SK-N-SH (cell line): ENCODE results near the gene ANO9. TPM values are rescaled to one million over a fixed set of nuclear protein-coding genes. Genes with fewer than 3 reads are reported as not detected.

Experiments
- CTCF ChIA-PET: fragments of 300-600, 350-600 bp; formaldehyde crosslinking; extraction: SDS; loops from one replicate; lab custom pipeline; 2021; lab: Yijun Ruan, JAX
- POLR2A ChIA-PET: fragments of 350-600 bp; sonication (Branson Sonifier 250); formaldehyde crosslinking; extraction: SDS; loops from one replicate; lab custom pipeline; 2020; ENCODE audit warnings: antibody characterized with exemption, inconsistent platforms; lab: Yijun Ruan, JAX
- DNase-seq: peaks from one replicate; pipeline ENCODE4 v3.0.0; 2012
- H2AFZ ChIP-seq: fragments of 200-600 bp; sonication (generic); 2 replicates; pipeline ENCODE4 v1.8.1; 2016; ENCODE audit warnings: antibody characterized with exemption, mild to moderate bottlenecking, low read depth
- H3F3A ChIP-seq: fragments of 200-600 bp; sonication (generic); replicated peaks from 2 replicates; pipeline ENCODE3; 2016; ENCODE audit warnings: antibody characterized with exemption, mild to moderate bottlenecking; ENCODE audit not compliant: insufficient read depth
- H3K27ac ChIP-seq, 2 experiments: fragments of 200-500 bp in 1 of 2; fragments of 200-600 bp in 1 of 2; sonication (Bioruptor generic) in 1 of 2; sonication (generic), shearing (Covaris generic) in 1 of 2; 2 replicates each; pipeline versions ENCODE4 v1.5.1 to v1.6.1; 2014 to 2016; ENCODE audit warnings: low read depth in 2 of 2, inconsistent platforms in 1 of 2, low read length in 1 of 2, mild to moderate bottlenecking in 1 of 2, mixed read lengths in 1 of 2
- H3K27me3 ChIP-seq: fragments of 200-600 bp; sonication (generic), shearing (Covaris generic); 2 replicates; pipeline ENCODE4 v1.6.1; 2016; ENCODE audit warnings: mixed run types; ENCODE audit not compliant: insufficient read depth
- H3K36me3 ChIP-seq, 2 experiments: fragments of 200-500 bp in 1 of 2; fragments of 200-600 bp in 1 of 2; sonication (Bioruptor generic) in 1 of 2; sonication (generic) in 1 of 2; replicated peaks in 1 of 2; 2 replicates each; pipeline versions ENCODE3 to v1.5.1; 2014 to 2016; ENCODE audit warnings: low read length in 1 of 2, mild to moderate bottlenecking in 1 of 2; ENCODE audit not compliant: insufficient read depth in 2 of 2, control insufficient read depth in 1 of 2
- H3K4me1 ChIP-seq, 2 experiments: fragments of 200-500 bp in 1 of 2; fragments of 200-600 bp in 1 of 2; sonication (Bioruptor generic) in 1 of 2; sonication (generic), shearing (Covaris generic) in 1 of 2; 2 replicates each; pipeline versions ENCODE4 v1.5.1 to v1.6.1; 2014 to 2016; ENCODE audit warnings: low read depth in 1 of 2, low read length in 1 of 2, mixed run types in 1 of 2; ENCODE audit not compliant: insufficient read depth in 2 of 2, control insufficient read depth in 1 of 2
- H3K4me2 ChIP-seq: fragments of 200-600 bp; sonication (generic), shearing (Covaris generic); 2 replicates; pipeline ENCODE4 v1.6.1; 2017; ENCODE audit warnings: mixed run types
- H3K4me3 ChIP-seq, 2 experiments: fragments of 200-500 bp in 1 of 2; fragments of 200-600 bp in 1 of 2; sonication (Bioruptor generic) in 1 of 2; sonication (generic), shearing (Covaris generic) in 1 of 2; 2 replicates each; pipeline versions ENCODE4 v1.5.1 to v1.8.1; 2014 to 2016; ENCODE audit warnings: low read depth in 2 of 2, inconsistent platforms in 1 of 2, low read length in 1 of 2, mild to moderate bottlenecking in 1 of 2, mixed read lengths in 1 of 2, moderate library complexity in 1 of 2
- H3K79me2 ChIP-seq: fragments of 200-600 bp; sonication (generic); 2 replicates; pipeline ENCODE4 v1.8.1; 2017; ENCODE audit warnings: mild to moderate bottlenecking; ENCODE audit not compliant: insufficient read depth
- H3K9ac ChIP-seq: fragments of 200-600 bp; sonication (generic); 2 replicates; pipeline ENCODE4 v1.6.1; 2017; ENCODE audit warnings: mixed run types
- H3K9me2 ChIP-seq: fragments of 200-600 bp; sonication (generic); 2 replicates; pipeline ENCODE4 v1.6.1; 2017; ENCODE audit warnings: mixed run types
- H3K9me3 ChIP-seq: fragments of 200-600 bp; sonication (generic); 2 replicates; pipeline ENCODE4 v1.6.1; 2017; ENCODE audit warnings: mixed run types, mild to moderate bottlenecking, moderate library complexity
- H4K20me1 ChIP-seq: fragments of 200-600 bp; sonication (generic); 2 replicates; pipeline ENCODE4 v1.6.1; 2017; ENCODE audit warnings: mild to moderate bottlenecking, mixed run types; ENCODE audit not compliant: insufficient read depth
- FOXJ3 ChIP-seq: sonication (generic); formaldehyde crosslinking; IDR thresholded peaks from 2 replicates; pipeline ENCODE4 v1.5.1; 2020; ENCODE audit warnings: mild to moderate bottlenecking, missing genetic modification reagents
- FOXM1 ChIP-seq: IDR thresholded peaks from 2 replicates; pipeline ENCODE4 v1.4.0; 2012; ENCODE audit warnings: low read depth, mild to moderate bottlenecking
- GABPA ChIP-seq: IDR thresholded peaks from 2 replicates; pipeline ENCODE4 v1.4.0; 2012; ENCODE audit warnings: low read depth, mild to moderate bottlenecking
- GATA2 ChIP-seq: sonication (generic); formaldehyde crosslinking; IDR thresholded peaks from 2 replicates; pipeline ENCODE4 v1.5.0; 2020; ENCODE audit warnings: mild to moderate bottlenecking, missing genetic modification reagents
- MEF2A ChIP-seq: IDR thresholded peaks from 2 replicates; pipeline ENCODE4 v1.4.0; 2012; ENCODE audit warnings: low read depth, borderline replicate concordance
- RAD21 ChIP-seq: IDR thresholded peaks from 2 replicates; pipeline ENCODE4 v1.6.1; 2012; ENCODE audit warnings: mild to moderate bottlenecking, low read length
- RCOR1 ChIP-seq: fragments of 150-350 bp; IDR thresholded peaks from 2 replicates; pipeline ENCODE4 v1.6.1; 2017; ENCODE audit warnings: antibody characterized with exemption, low read length
- RFX5 ChIP-seq: IDR thresholded peaks from 2 replicates; pipeline ENCODE4 v1.6.1; 2012; ENCODE audit warnings: mild to moderate bottlenecking, improper control_type of control experiment, low read length
- RXRA ChIP-seq: IDR thresholded peaks from 2 replicates; pipeline ENCODE4 v1.4.0; 2012; ENCODE audit warnings: low read depth, mild to moderate bottlenecking, borderline replicate concordance
- SIN3A ChIP-seq: IDR thresholded peaks from 2 replicates; pipeline ENCODE4 v1.6.1; 2012; ENCODE audit warnings: low read depth, mild to moderate bottlenecking, low read length, moderate library complexity, borderline replicate concordance
- TCF12 ChIP-seq: IDR thresholded peaks from 2 replicates; pipeline ENCODE4 v1.4.0; 2012
- YY1 ChIP-seq: IDR thresholded peaks from 2 replicates; pipeline ENCODE4 v1.4.0; 2012; ENCODE audit warnings: low read depth, mild to moderate bottlenecking
- WGBS: methylation state at CpG from one replicate; pipeline ENCODE4 v1.1.6; 2017; ENCODE audit warnings: low lambda C conversion rate; 5-methylcytosine and 5-hydroxymethylcytosine counted together
- polyA plus RNA-seq, 3 experiments: library from polyadenylated mRNA; depleted of rRNA; stranded (reverse); fragments of >200 nt; gene quantifications; 2 replicates each; pipeline ENCODE4 v1.2.3, GENCODE V29; 2012
- TF ChIP-seq, protein P1 (sequence below): IDR thresholded peaks from 2 replicates; pipeline ENCODE4 v1.4.0; 2012; ENCODE audit warnings: low read depth, borderline replicate concordance
- TF ChIP-seq, protein P2 (sequence below): fragments of 150-350 bp; IDR thresholded peaks from 2 replicates; pipeline ENCODE4 v1.6.1; 2017; ENCODE audit warnings: antibody characterized with exemption, low read length, low read depth, borderline replicate concordance
- TF ChIP-seq, protein P3 (sequence below): IDR thresholded peaks from 2 replicates; pipeline ENCODE4 v1.4.0; 2012; ENCODE audit warnings: low read depth
- TF ChIP-seq, protein P4 (sequence below): fragments of 150-350 bp; IDR thresholded peaks from 2 replicates; pipeline ENCODE4 v1.6.1; 2016; ENCODE audit warnings: mild to moderate bottlenecking, low read depth, low read length
- TF ChIP-seq, protein P5 (sequence below): IDR thresholded peaks from 2 replicates; pipeline ENCODE4; 2012
- TF ChIP-seq, protein P6 (sequence below): fragments of 200-600 bp; sonication (generic); IDR thresholded peaks from 2 replicates; pipeline ENCODE4 v1.6.1; 2017; ENCODE audit warnings: antibody characterized with exemption, mild to moderate bottlenecking, moderate library complexity

Gene ANO9
- polyA plus RNA-seq, 1 of the 3 experiments (the other 2 are of a cell fraction), result 0.12 TPM

DNA sequence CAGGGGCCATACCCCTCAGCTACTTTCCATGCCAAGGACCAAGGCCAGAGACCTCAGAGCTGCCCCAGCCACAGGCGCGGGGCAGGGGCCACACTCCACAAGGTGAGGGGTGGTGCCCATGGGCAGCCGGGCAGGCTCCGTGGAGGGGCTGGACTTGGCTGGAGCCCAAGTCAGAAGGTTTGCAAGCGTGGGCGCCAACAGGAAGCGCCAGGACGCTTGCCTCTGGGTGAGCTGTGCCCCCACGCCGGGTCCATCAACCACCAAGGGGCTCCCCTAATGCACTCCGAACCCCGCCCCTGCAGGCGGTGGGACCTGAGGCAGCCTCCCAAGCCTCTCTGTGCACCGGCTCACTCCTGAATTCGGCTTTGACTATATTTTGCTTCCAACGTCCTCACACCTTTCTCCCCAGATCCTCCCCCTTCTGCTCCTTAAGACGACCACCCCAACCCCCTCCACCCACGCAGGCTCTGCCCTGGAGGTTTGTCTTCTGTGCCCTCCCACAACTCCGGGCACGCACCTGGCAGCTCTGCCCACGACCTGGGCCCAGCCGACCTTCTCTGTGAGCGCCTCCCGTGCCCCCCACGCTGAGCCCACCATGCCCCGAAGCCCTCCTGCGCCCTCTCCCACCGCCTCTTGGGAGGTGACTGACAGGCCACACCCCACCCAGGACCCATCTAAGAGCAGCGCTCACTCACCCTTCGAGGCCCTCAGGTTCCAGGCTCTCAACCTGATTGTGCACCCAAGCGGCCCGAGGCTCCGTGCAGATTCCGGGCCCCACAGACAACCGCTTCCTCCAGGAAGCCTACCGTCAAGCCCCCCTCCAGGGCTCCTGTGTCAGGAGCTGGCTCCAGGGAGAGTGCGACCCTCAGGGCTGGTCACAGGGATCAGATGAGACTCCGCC is 50.4 kb downstream of the ANO9 start:
- H2AFZ ChIP-seq, result no peak overlapping the region
- TF ChIP-seq RXRA (no peak), GATA2 (CRISPR knock-in tag) (no peak), RCOR1 (no peak), GABPA (no peak), MEF2A (no peak), SIN3A (no peak), FOXJ3 (no peak), RFX5 (no peak), RAD21 (no peak), YY1 (no peak), FOXM1 (no peak), TCF12 (no peak)
- TF ChIP-seq, protein P1, sequence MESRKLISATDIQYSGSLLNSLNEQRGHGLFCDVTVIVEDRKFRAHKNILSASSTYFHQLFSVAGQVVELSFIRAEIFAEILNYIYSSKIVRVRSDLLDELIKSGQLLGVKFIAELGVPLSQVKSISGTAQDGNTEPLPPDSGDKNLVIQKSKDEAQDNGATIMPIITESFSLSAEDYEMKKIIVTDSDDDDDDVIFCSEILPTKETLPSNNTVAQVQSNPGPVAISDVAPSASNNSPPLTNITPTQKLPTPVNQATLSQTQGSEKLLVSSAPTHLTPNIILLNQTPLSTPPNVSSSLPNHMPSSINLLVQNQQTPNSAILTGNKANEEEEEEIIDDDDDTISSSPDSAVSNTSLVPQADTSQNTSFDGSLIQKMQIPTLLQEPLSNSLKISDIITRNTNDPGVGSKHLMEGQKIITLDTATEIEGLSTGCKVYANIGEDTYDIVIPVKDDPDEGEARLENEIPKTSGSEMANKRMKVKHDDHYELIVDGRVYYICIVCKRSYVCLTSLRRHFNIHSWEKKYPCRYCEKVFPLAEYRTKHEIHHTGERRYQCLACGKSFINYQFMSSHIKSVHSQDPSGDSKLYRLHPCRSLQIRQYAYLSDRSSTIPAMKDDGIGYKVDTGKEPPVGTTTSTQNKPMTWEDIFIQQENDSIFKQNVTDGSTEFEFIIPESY, result no peak
- TF ChIP-seq, protein P2, sequence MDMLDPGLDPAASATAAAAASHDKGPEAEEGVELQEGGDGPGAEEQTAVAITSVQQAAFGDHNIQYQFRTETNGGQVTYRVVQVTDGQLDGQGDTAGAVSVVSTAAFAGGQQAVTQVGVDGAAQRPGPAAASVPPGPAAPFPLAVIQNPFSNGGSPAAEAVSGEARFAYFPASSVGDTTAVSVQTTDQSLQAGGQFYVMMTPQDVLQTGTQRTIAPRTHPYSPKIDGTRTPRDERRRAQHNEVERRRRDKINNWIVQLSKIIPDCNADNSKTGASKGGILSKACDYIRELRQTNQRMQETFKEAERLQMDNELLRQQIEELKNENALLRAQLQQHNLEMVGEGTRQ, result no peak
- TF ChIP-seq, protein P3, sequence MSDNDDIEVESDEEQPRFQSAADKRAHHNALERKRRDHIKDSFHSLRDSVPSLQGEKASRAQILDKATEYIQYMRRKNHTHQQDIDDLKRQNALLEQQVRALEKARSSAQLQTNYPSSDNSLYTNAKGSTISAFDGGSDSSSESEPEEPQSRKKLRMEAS, result no peak
- TF ChIP-seq, protein P4, sequence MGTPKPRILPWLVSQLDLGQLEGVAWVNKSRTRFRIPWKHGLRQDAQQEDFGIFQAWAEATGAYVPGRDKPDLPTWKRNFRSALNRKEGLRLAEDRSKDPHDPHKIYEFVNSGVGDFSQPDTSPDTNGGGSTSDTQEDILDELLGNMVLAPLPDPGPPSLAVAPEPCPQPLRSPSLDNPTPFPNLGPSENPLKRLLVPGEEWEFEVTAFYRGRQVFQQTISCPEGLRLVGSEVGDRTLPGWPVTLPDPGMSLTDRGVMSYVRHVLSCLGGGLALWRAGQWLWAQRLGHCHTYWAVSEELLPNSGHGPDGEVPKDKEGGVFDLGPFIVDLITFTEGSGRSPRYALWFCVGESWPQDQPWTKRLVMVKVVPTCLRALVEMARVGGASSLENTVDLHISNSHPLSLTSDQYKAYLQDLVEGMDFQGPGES, result no peak
- TF ChIP-seq, protein P5, sequence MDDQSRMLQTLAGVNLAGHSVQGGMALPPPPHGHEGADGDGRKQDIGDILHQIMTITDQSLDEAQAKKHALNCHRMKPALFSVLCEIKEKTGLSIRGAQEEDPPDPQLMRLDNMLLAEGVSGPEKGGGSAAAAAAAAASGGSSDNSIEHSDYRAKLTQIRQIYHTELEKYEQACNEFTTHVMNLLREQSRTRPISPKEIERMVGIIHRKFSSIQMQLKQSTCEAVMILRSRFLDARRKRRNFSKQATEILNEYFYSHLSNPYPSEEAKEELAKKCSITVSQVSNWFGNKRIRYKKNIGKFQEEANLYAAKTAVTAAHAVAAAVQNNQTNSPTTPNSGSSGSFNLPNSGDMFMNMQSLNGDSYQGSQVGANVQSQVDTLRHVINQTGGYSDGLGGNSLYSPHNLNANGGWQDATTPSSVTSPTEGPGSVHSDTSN, result no peak
- TF ChIP-seq, protein P6, sequence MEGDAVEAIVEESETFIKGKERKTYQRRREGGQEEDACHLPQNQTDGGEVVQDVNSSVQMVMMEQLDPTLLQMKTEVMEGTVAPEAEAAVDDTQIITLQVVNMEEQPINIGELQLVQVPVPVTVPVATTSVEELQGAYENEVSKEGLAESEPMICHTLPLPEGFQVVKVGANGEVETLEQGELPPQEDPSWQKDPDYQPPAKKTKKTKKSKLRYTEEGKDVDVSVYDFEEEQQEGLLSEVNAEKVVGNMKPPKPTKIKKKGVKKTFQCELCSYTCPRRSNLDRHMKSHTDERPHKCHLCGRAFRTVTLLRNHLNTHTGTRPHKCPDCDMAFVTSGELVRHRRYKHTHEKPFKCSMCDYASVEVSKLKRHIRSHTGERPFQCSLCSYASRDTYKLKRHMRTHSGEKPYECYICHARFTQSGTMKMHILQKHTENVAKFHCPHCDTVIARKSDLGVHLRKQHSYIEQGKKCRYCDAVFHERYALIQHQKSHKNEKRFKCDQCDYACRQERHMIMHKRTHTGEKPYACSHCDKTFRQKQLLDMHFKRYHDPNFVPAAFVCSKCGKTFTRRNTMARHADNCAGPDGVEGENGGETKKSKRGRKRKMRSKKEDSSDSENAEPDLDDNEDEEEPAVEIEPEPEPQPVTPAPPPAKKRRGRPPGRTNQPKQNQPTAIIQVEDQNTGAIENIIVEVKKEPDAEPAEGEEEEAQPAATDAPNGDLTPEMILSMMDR, result no peak
- H3K9me3 ChIP-seq, result no peaks in the 10 kb centered on the region
- WGBS, result 80% methylated on average over 23 of the region's 38 CpGs
- no peaks in the 10 kb centered on the region for H4K20me1 ChIP-seq
- POLR2A ChIA-PET, result interaction anchor here (1.4 kb wide), 1 partner anchor 8 kb away, joined by 3 read pairs; no protein-coding TSS in a partner anchor
- H3K36me3 ChIP-seq, result no peaks in the 10 kb centered on the region
- H3K9me2 ChIP-seq, result no peaks in the 10 kb centered on the region
- H3K79me2 ChIP-seq, result no peaks in the 10 kb centered on the region
- no peaks in the 10 kb centered on the region for H3K27me3 ChIP-seq
- H3K4me3 ChIP-seq, result no peak overlapping the region
- H3K4me1 ChIP-seq, result peaks cover 2 to 5% of the 10 kb centered on the region in 2 experiments; a peak in 2 of 4 replicates
- CTCF ChIA-PET, result interaction anchor here (0.8 to 1.5 kb wide), 3 partner anchors 26 to 113 kb away, joined by 3 to 4 read pairs (median 3); partner anchors contain the start of gene NLRP6
- H3K4me2 ChIP-seq, result no peak overlapping the region; the same call in 1 of the 2 replicates
- H3K9ac ChIP-seq, result no peak overlapping the region
- no peaks in the 10 kb centered on the region for H3F3A ChIP-seq
- DNase-seq, result no peak
- no peak overlapping the region for H3K27ac ChIP-seq
